ENCODE measurements around the gene PIGL.

Gene PIGL

GRCh38 chr17:16358394-16358793 is 141.4 kb downstream of the PIGL start:
- TF ChIP-seq CTCF (IDR thresholded peaks at IDR 0.05): no peak
- no peak for TF ChIP-seq ZFX (IDR thresholded peaks at IDR 0.05; ENCODE audit: borderline replicate concordance)
- H3K27ac ChIP-seq: no peak overlapping the region

GRCh38 chr17:16361874-16362273 is 144.9 kb downstream of the PIGL start:
- H3K27ac ChIP-seq: no peak overlapping the region
- TF ChIP-seq ZFX (IDR thresholded peaks at IDR 0.05; ENCODE audit: borderline replicate concordance): no peak
- TF ChIP-seq CTCF (IDR thresholded peaks at IDR 0.05): no peak

GRCh38 chr17:16363749-16364536 is 146.9 kb downstream of the PIGL start:
- peak; percentile 95 for TF ChIP-seq CTCF (IDR thresholded peaks at IDR 0.05)
- TF ChIP-seq ZFX (IDR thresholded peaks at IDR 0.05; ENCODE audit: borderline replicate concordance): no peak
- H3K27ac ChIP-seq: no peak overlapping the region

GRCh38 chr17:16364625-16365024 is 147.6 kb downstream of the PIGL start:
- H3K27ac ChIP-seq: no peak overlapping the region
- TF ChIP-seq ZFX (IDR thresholded peaks at IDR 0.05; ENCODE audit: borderline replicate concordance) (no peak), CTCF (IDR thresholded peaks at IDR 0.05) (no peak)

- H3K27ac ChIP-seq: peak overlapping the region; percentile 20; the same call in 1 of the 2 replicates
Measured at GRCh38 chr17:16371742-16372141, 154.7 kb downstream of the PIGL start.

GRCh38 chr17:16374146-16374938 is 157.3 kb downstream of the PIGL start:
- no peak overlapping the region for H3K27ac ChIP-seq
- TF ChIP-seq CTCF (IDR thresholded peaks at IDR 0.05) (no peak), ZFX (IDR thresholded peaks at IDR 0.05; ENCODE audit: borderline replicate concordance) (no peak)

More at GRCh38 chr17:16371742-16372141, 154.7 kb downstream of the PIGL start:
- TF ChIP-seq ZFX (IDR thresholded peaks at IDR 0.05; ENCODE audit: borderline replicate concordance): no peak
- no peak for TF ChIP-seq CTCF (IDR thresholded peaks at IDR 0.05)
